IMR-90 (cell line): ENCODE results near the gene KLF13. TPM values are rescaled to one million over a fixed set of nuclear protein-coding genes. Genes with fewer than 3 reads are reported as not detected.

Experiments used
- ATAC-seq: fragments of 200-7000 bp; cut with Tn5 transposase; 2 replicates; pipeline ENCODE4 v1.9.1; 2020; ENCODE audit warnings: low read depth, mild to moderate bottlenecking, moderate library complexity
- BruUV-seq: library from RNA; stranded (reverse); fragments of 400-500 nt; replicated peaks from 2 replicates; lab custom pipeline; 2021; lab: Mats Ljungman, UMichigan
- CTCF ChIA-PET: fragments of 300-600 bp; formaldehyde crosslinking; extraction: SDS; loops from one replicate; lab custom pipeline; 2021; ENCODE audit warnings: antibody characterized with exemption; lab: Yijun Ruan, JAX
- POLR2A ChIA-PET: fragments of 300-600 bp; sonication (Branson Sonifier 250); formaldehyde crosslinking; loops from one replicate; lab custom pipeline; 2022; ENCODE audit warnings: antibody characterized with exemption; ENCODE audit not compliant: unreplicated experiment; lab: Charles Lee
- DNase-seq: peaks from one replicate; pipeline ENCODE4 v3.0.0; 2013
- H2AFZ ChIP-seq: replicated peaks from 2 replicates; pipeline ENCODE3; 2013; ENCODE audit warnings: low read length, mild to moderate bottlenecking; ENCODE audit not compliant: poor library complexity
- H2AK5ac ChIP-seq: 2 replicates; pipeline ENCODE4 v1.6.1; 2013; ENCODE audit warnings: low read depth, low read length, inconsistent platforms
- H2AK9ac ChIP-seq: replicated peaks from 2 replicates; pipeline ENCODE3; 2013; ENCODE audit warnings: mild to moderate bottlenecking, low read depth, low read length, moderate library complexity; ENCODE audit not compliant: poor library complexity
- H2BK120ac ChIP-seq: 2 replicates; pipeline ENCODE4 v1.6.1; 2013; ENCODE audit warnings: low read depth, low read length, inconsistent platforms
- H2BK15ac ChIP-seq: 3 replicates; pipeline ENCODE4 v1.6.1; 2013; ENCODE audit warnings: low read depth, low read length, inconsistent platforms
- H2BK20ac ChIP-seq: 2 replicates; pipeline ENCODE4 v1.6.1; 2013; ENCODE audit warnings: low read depth, mild to moderate bottlenecking, inconsistent platforms, low read length, moderate library complexity
- H2BK5ac ChIP-seq: 2 replicates; pipeline ENCODE4 v1.6.1; 2013; ENCODE audit warnings: mild to moderate bottlenecking, low read depth, low read length, inconsistent platforms; ENCODE audit not compliant: poor library complexity, severe bottlenecking
- H3K14ac ChIP-seq: replicated peaks from 2 replicates; pipeline ENCODE4 v1.6.1; 2013; ENCODE audit warnings: low read depth, low read length, inconsistent platforms
- H3K18ac ChIP-seq: 2 replicates; pipeline ENCODE4 v1.6.1; 2013; ENCODE audit warnings: low read depth, low read length, control low read depth
- H3K23ac ChIP-seq: 2 replicates; pipeline ENCODE4 v1.6.1; 2013; ENCODE audit warnings: low read depth, low read length, inconsistent platforms
- H3K27ac ChIP-seq: 2 replicates; pipeline ENCODE4 v1.5.1; 2013; ENCODE audit warnings: mild to moderate bottlenecking, control low read depth, low read length; ENCODE audit not compliant: insufficient read depth
- H3K27me3 ChIP-seq: 2 replicates; pipeline ENCODE4 v1.6.1; 2013; ENCODE audit warnings: low read length; ENCODE audit not compliant: control insufficient read depth, insufficient read depth
- H3K36me3 ChIP-seq: 2 replicates; pipeline ENCODE4 v1.6.1; 2013; ENCODE audit warnings: low read length, mixed read lengths; ENCODE audit not compliant: control insufficient read depth, insufficient read depth
- H3K4ac ChIP-seq: 2 replicates; pipeline ENCODE4 v1.6.1; 2013; ENCODE audit warnings: low read depth, low read length, inconsistent platforms
- H3K4me1 ChIP-seq: 2 replicates; pipeline ENCODE4 v1.6.1; 2013; ENCODE audit warnings: low read length, mixed read lengths; ENCODE audit not compliant: control insufficient read depth, insufficient read depth
- H3K4me2 ChIP-seq: 2 replicates; pipeline ENCODE4 v1.6.1; 2013; ENCODE audit warnings: low read depth, mild to moderate bottlenecking, control low read depth, low read length, moderate library complexity
- H3K4me3 ChIP-seq: 2 replicates; pipeline ENCODE4 v1.5.1; 2013; ENCODE audit warnings: low read depth, mild to moderate bottlenecking, control low read depth, low read length, moderate library complexity; ENCODE audit not compliant: insufficient read depth
- H3K56ac ChIP-seq: 2 replicates; pipeline ENCODE4 v1.6.1; 2013; ENCODE audit warnings: low read length, inconsistent platforms; ENCODE audit not compliant: insufficient read depth; ENCODE audit errors: extremely low read depth
- H3K79me1 ChIP-seq, 2 experiments: 2 replicates each; pipeline ENCODE4 v1.6.1; 2013; ENCODE audit warnings: low read length in 2 of 2, inconsistent platforms in 1 of 2, low read depth in 1 of 2
- H3K9ac ChIP-seq: 2 replicates; pipeline ENCODE4 v1.6.1; 2013; ENCODE audit warnings: low read depth, low read length, control low read depth
- H3K9me1 ChIP-seq: 2 replicates; pipeline ENCODE4 v1.6.1; 2013; ENCODE audit warnings: low read length, inconsistent platforms; ENCODE audit not compliant: insufficient read depth
- H3K9me3 ChIP-seq: 2 replicates; pipeline ENCODE4 v1.6.1; 2013; ENCODE audit warnings: low read length; ENCODE audit not compliant: control insufficient read depth, insufficient read depth
- H4K20me1 ChIP-seq: 2 replicates; pipeline ENCODE4 v1.6.1; 2013; ENCODE audit warnings: low read length, inconsistent platforms; ENCODE audit not compliant: insufficient read depth
- H4K5ac ChIP-seq: 2 replicates; pipeline ENCODE4 v1.6.1; 2013; ENCODE audit warnings: mild to moderate bottlenecking, low read depth, low read length, control low read depth
- H4K8ac ChIP-seq, 2 experiments: 2 replicates each; pipeline ENCODE4 v1.6.1; 2013; ENCODE audit warnings: low read depth in 2 of 2, low read length in 2 of 2, control low read depth in 1 of 2, inconsistent platforms in 1 of 2
- H4K91ac ChIP-seq: 2 replicates; pipeline ENCODE4 v1.6.1; 2013; ENCODE audit warnings: low read depth, low read length, inconsistent platforms; ENCODE audit not compliant: insufficient read depth
- BHLHE40 ChIP-seq: fragments of 150-350 bp; IDR thresholded peaks from 2 replicates; pipeline ENCODE4 v1.6.1; 2016; ENCODE audit warnings: mild to moderate bottlenecking, low read depth, low read length
- CEBPB ChIP-seq: IDR thresholded peaks from 2 replicates; pipeline ENCODE4 v1.6.1; 2012; ENCODE audit warnings: low read depth, low read length, improper control_type of control experiment
- CHD1 ChIP-seq: IDR thresholded peaks from 2 replicates; pipeline ENCODE4 v1.6.1; 2012; ENCODE audit warnings: low read depth, low read length, improper control_type of control experiment
- CTCF ChIP-seq: conservative IDR thresholded peaks from 2 replicates; pipeline ENCODE4 v1.5.1; 2012; ENCODE audit warnings: mild to moderate bottlenecking, low read depth, low read length, improper control_type of control experiment
- FOS ChIP-seq: fragments of 150-350 bp; IDR thresholded peaks from 2 replicates; pipeline ENCODE4 v1.6.1; 2016; ENCODE audit warnings: low read depth, low read length
- MAFK ChIP-seq: IDR thresholded peaks from 2 replicates; pipeline ENCODE4 v1.6.1; 2012; ENCODE audit warnings: low read depth, low read length, improper control_type of control experiment
- MAZ ChIP-seq: IDR thresholded peaks from 2 replicates; pipeline ENCODE4 v1.6.1; 2012; ENCODE audit warnings: low read depth, mild to moderate bottlenecking, low read length, improper control_type of control experiment, moderate library complexity, borderline replicate concordance
- MXI1 ChIP-seq: IDR thresholded peaks from 2 replicates; pipeline ENCODE4 v1.6.1; 2012; ENCODE audit warnings: low read depth, mild to moderate bottlenecking, low read length, moderate library complexity, borderline replicate concordance
- POLR2A ChIP-seq: IDR thresholded peaks from 2 replicates; pipeline ENCODE4 v1.6.1; 2012; ENCODE audit warnings: mild to moderate bottlenecking, low read depth, low read length
- RAD21 ChIP-seq: IDR thresholded peaks from 2 replicates; pipeline ENCODE4 v1.6.1; 2012; ENCODE audit warnings: low read length, improper control_type of control experiment
- RCOR1 ChIP-seq: IDR thresholded peaks from 2 replicates; pipeline ENCODE4 v1.6.1; 2012; ENCODE audit warnings: mild to moderate bottlenecking, low read length, improper control_type of control experiment; ENCODE audit not compliant: insufficient replicate concordance
- RFX5 ChIP-seq: IDR thresholded peaks from 2 replicates; pipeline ENCODE4 v1.8.0; 2012; ENCODE audit warnings: low read depth, mild to moderate bottlenecking, low read length, moderate library complexity
- SMC3 ChIP-seq: fragments of 150-350 bp; IDR thresholded peaks from 2 replicates; pipeline ENCODE4 v1.6.1; 2016; ENCODE audit warnings: low read depth, mild to moderate bottlenecking, antibody characterized with exemption, low read length, moderate library complexity
- USF2 ChIP-seq: fragments of 150-350 bp; IDR thresholded peaks from 2 replicates; pipeline ENCODE4 v1.6.1; 2017; ENCODE audit warnings: mild to moderate bottlenecking, antibody characterized with exemption, low read length, low read depth
- WGBS, 2 experiments: methylation state at CpG; one replicate each; pipeline versions ENCODE4 v1.1.5 to v1.1.7; 2013; ENCODE audit warnings: missing lambda C conversion rate in 2 of 2; ENCODE audit not compliant: insufficient read length in 1 of 2; ENCODE audit errors: extremely low coverage in 2 of 2; 5-methylcytosine and 5-hydroxymethylcytosine counted together
- dilution Hi-C: fragments of 300-500 bp; cut with HindIII; formaldehyde crosslinking; loops from one replicate; pipeline ENCODE4 v1.14.3; 2018; ENCODE audit warnings: low sequenced_read_pairs; ENCODE audit not compliant: unreplicated experiment
- in situ Hi-C: fragments of 300-500 bp; cut with MboI; formaldehyde crosslinking; loops from 3 replicates; pipeline ENCODE4 v1.14.3; 2019; ENCODE audit warnings: low sequenced_read_pairs, inconsistent platforms, mixed read lengths
- intact Hi-C: fragments of 100-400 bp; cut with micrococcal nuclease; formaldehyde crosslinking; loops from 2 replicates; pipeline ENCODE4 v1.10.0; 2022
- polyA plus RNA-seq, 3 experiments: library from polyadenylated mRNA; depleted of rRNA; stranded (reverse); fragments of >200 nt; gene quantifications; 2 replicates each; pipeline ENCODE4 v1.2.3, GENCODE V29; 2012; ENCODE audit warnings: low replicate concordance in 1 of 3
- total RNA-seq: library from RNA; depleted of rRNA; stranded (reverse); fragments of >200 nt; gene quantifications from 2 replicates; pipeline ENCODE4 v1.2.3, GENCODE V29; 2012

The KLF13 gene
- total and polyA plus RNA-seq, 2 of the 4 experiments (the other 2 are of a cell fraction) = 9.5 to 10.6 TPM

GRCh38 chr15:31391687-31392671 is 65.3 kb downstream of the KLF13 start:
- BruUV-seq = no TSS peak
- Histone ChIP-seq H2AK9ac (peak overlapping the region; percentile 65), H4K8ac (peak overlapping the region; percentile 44 to 90; a peak in 3 of 4 replicates), H3K56ac (peak overlapping the region; percentile 62; the same call in 1 of the 2 replicates), H3K18ac (peak overlapping the region; percentile 96), H2BK15ac (peak overlapping the region; percentile 67; the same call in 1 of the 3 replicates), H3K27me3 (no peaks in the 10 kb centered on the region), H2AK5ac (peak overlapping the region; percentile 44; the same call in 1 of the 2 replicates), H3K4me1 (peaks cover 6% of the 10 kb centered on the region), H3K14ac (peak overlapping the region; percentile 39), H3K9me3 (no peaks in the 10 kb centered on the region; the same call in 1 of the 2 replicates), H3K4ac (peak overlapping the region; percentile 83), H2BK20ac (no peak overlapping the region), H3K4me3 (peak overlapping the region; percentile 97), H3K23ac (peak overlapping the region; percentile 61; the same call in 1 of the 2 replicates), H3K9ac (peak overlapping the region; percentile 91), H2BK5ac (peak overlapping the region; percentile 13), H4K5ac (peak overlapping the region; percentile 91), H3K27ac (peak overlapping the region; percentile 70), H3K36me3 (no peaks in the 10 kb centered on the region), H3K4me2 (peak overlapping the region; percentile 100), H3K79me1 (no peaks in the 10 kb centered on the region), H2AFZ (peak overlapping the region; percentile 95), H4K20me1 (0 out of 2 replicates have a peak, but pooled peaks cover 5% of the 10 kb centered on the region), H2BK120ac (peak overlapping the region; percentile 70), H4K91ac (peak overlapping the region; percentile 85), H3K9me1 (peaks cover 6% of the 10 kb centered on the region; the same call in 1 of the 2 replicates)
- ATAC-seq (peak; percentile 91), DNase-seq (peak; percentile 62)
- dilution Hi-C loops = no loop called here
- 1% methylated on average over 39 of the region's 86 CpGs; no CpG with 5 or more reads in 1 of the 2 experiments for WGBS, 2 experiments
- intact Hi-C loops = loop anchor here (2.0 kb wide), 1 partner anchor 65 kb away; the partner anchor contains the start of gene KLF13
- ChIA-PET CTCF (interaction anchor here (0.5 to 1.0 kb wide), 4 partner anchors 21 to 73 kb away, joined by 3 to 7 read pairs (median 4); no protein-coding TSS in a partner anchor), POLR2A (interaction anchor here (0.6 kb wide), 1 partner anchor 49 kb away, joined by 26 read pairs; no protein-coding TSS in a partner anchor)
- in situ Hi-C loops = no loop called here
- TF ChIP-seq SMC3 (no peak), BHLHE40 (peak; percentile 85), FOS (no peak), USF2 (0 out of 2 replicates have a peak, but pooled peaks have one; percentile 32), CHD1 (no peak), CEBPB (no peak), RCOR1 (no peak), POLR2A (peak; percentile 72), RAD21 (no peak; the same call in 1 of the 2 replicates), CTCF (0 out of 2 replicates have a peak, but pooled peaks have one; percentile 4), RFX5 (no peak), MXI1 (no peak), MAZ (0 out of 2 replicates have a peak, but pooled peaks have one; percentile 8), MAFK (no peak)
